B cell (primary cell): ENCODE measurements around the gene MBD3L5. TPM values are rescaled to one million over a fixed set of nuclear protein-coding genes. Genes with fewer than 3 reads are reported as not detected.

Source experiments
- ATAC-seq: fragments of 200-7000 bp; cut with Tn5 transposase; one replicate; pipeline ENCODE4 v1.10.0; 2021; ENCODE audit warnings: low read depth, mild to moderate bottlenecking, moderate number of reproducible peaks, moderate library complexity
- CTCF ChIA-PET: fragments of 350-600 bp; sonication (Branson Sonifier 250); formaldehyde crosslinking; loops from one replicate; lab custom pipeline; 2021; ENCODE audit warnings: antibody characterized with exemption, inconsistent platforms; lab: Charles Lee
- POLR2A ChIA-PET: fragments of 350-600 bp; sonication (Branson Sonifier 250); formaldehyde crosslinking; loops from one replicate; lab custom pipeline; 2021; ENCODE audit warnings: antibody characterized with exemption; lab: Charles Lee
- DNase-seq: peaks from one replicate; pipeline ENCODE4 v3.0.0; 2013
- H2AFZ ChIP-seq: 2 replicates; pipeline ENCODE4 v1.6.1; 2012; ENCODE audit warnings: mild to moderate bottlenecking, low read depth, low read length; ENCODE audit not compliant: insufficient read depth, poor library complexity, severe bottlenecking
- H3K27ac ChIP-seq, 2 donors: 1 replicate in 1 of 2; 2 replicates in 1 of 2; pipeline ENCODE4 v1.5.1; 2012 to 2013; ENCODE audit warnings: low read length in 2 of 2, mild to moderate bottlenecking in 2 of 2, moderate library complexity in 1 of 2
- H3K27me3 ChIP-seq, 4 experiments: fragments of 200-600 bp in 1 of 4; sonication (generic) in 1 of 4; replicated peaks in 1 of 4; 1 replicate in 2 of 4; 2 replicates in 2 of 4; pipeline versions ENCODE4 v1.6.1 to v1.7.0; 2013 to 2016; ENCODE audit warnings: low read length in 3 of 4, mild to moderate bottlenecking in 2 of 4, mixed read lengths in 1 of 4, moderate library complexity in 1 of 4; ENCODE audit not compliant: insufficient read depth in 4 of 4, control insufficient read depth in 3 of 4; ENCODE audit errors: control extremely low read depth in 1 of 4
- H3K36me3 ChIP-seq, 2 experiments: replicated peaks in 1 of 2; 1 replicate in 1 of 2; 2 replicates in 1 of 2; pipeline versions ENCODE4 v1.6.1 to v1.7.1; 2013; ENCODE audit warnings: low read length in 1 of 2; ENCODE audit not compliant: insufficient read depth in 2 of 2, control insufficient read depth in 1 of 2; ENCODE audit errors: control extremely low read depth in 1 of 2, extremely low read depth in 1 of 2
- H3K4me1 ChIP-seq, 2 donors: fragments of 200-600 bp in 1 of 2; sonication (generic) in 1 of 2; 1 replicate in 1 of 2; 2 replicates in 1 of 2; pipeline versions ENCODE4 v1.5.1 to v1.6.1; 2013 to 2017; ENCODE audit warnings: low read length in 2 of 2; ENCODE audit not compliant: control insufficient read depth in 2 of 2, insufficient read depth in 2 of 2
- H3K4me2 ChIP-seq: replicated peaks from 2 replicates; pipeline ENCODE3; 2012; ENCODE audit warnings: mild to moderate bottlenecking, low read depth, low read length; ENCODE audit not compliant: poor library complexity, severe bottlenecking
- H3K4me3 ChIP-seq, 5 experiments: fragments of 200-600 bp in 1 of 5; sonication (generic) in 1 of 5; 1 replicate in 3 of 5; 2 replicates in 2 of 5; pipeline versions ENCODE4 v1.5.1 to v1.7.0; 2011 to 2016; ENCODE audit warnings: low read length in 4 of 5, mild to moderate bottlenecking in 4 of 5, low read depth in 2 of 5, control low read depth in 1 of 5, moderate library complexity in 1 of 5; ENCODE audit not compliant: insufficient read depth in 1 of 5; ENCODE audit errors: control extremely low read depth in 1 of 5, extremely low read depth in 1 of 5
- H3K79me2 ChIP-seq: fragments of 200-600 bp; sonication (generic); one replicate; pipeline ENCODE4 v1.6.0; 2016; ENCODE audit warnings: low read length; ENCODE audit not compliant: control insufficient read depth, insufficient read depth
- H3K9ac ChIP-seq: fragments of 200-600 bp; sonication (generic); 2 replicates; pipeline ENCODE4 v1.6.1; 2017; ENCODE audit warnings: mild to moderate bottlenecking, low read length, moderate library complexity
- H3K9me3 ChIP-seq, 3 donors: one replicate each; pipeline versions ENCODE4 v1.6.1 to v1.7.1; 2013; ENCODE audit warnings: low read length in 2 of 3; ENCODE audit not compliant: control insufficient read depth in 2 of 3, insufficient read depth in 1 of 3; ENCODE audit errors: control extremely low read depth in 1 of 3
- H4K20me1 ChIP-seq: 2 replicates; pipeline ENCODE4 v1.6.0; 2012; ENCODE audit warnings: mild to moderate bottlenecking, low read length; ENCODE audit not compliant: insufficient read depth, control insufficient read depth, poor library complexity, severe bottlenecking
- H3K27ac Mint-ChIP-seq: one replicate; pipeline ENCODE4 v1.8.0; 2021; ENCODE audit warnings: mixed read lengths
- H3K27me3 Mint-ChIP-seq: one replicate; pipeline ENCODE4 v1.8.0; 2021; ENCODE audit warnings: mixed read lengths
- H3K4me1 Mint-ChIP-seq: one replicate; pipeline ENCODE4 v1.8.0; 2021; ENCODE audit warnings: mixed read lengths
- H3K4me3 Mint-ChIP-seq: one replicate; pipeline ENCODE4 v1.8.0; 2021; ENCODE audit warnings: mixed read lengths
- H3K9me3 Mint-ChIP-seq: one replicate; pipeline ENCODE4 v1.8.0; 2022; ENCODE audit warnings: mixed read lengths; ENCODE audit not compliant: insufficient read depth
- CTCF ChIP-seq: fragments of 200-600 bp; IDR thresholded peaks from one replicate; pipeline ENCODE4 v1.8.0; 2022; ENCODE audit warnings: antibody characterized with exemption, mild to moderate bottlenecking
- EZH2 ChIP-seq: IDR thresholded peaks from 2 replicates; pipeline ENCODE4 v1.6.1; 2012; ENCODE audit warnings: borderline replicate concordance, low read depth, mild to moderate bottlenecking, moderate library complexity, low read length; ENCODE audit not compliant: insufficient read depth, poor library complexity, severe bottlenecking
- WGBS: methylation state at CpG from one replicate; pipeline ENCODE4 v1.1.5; 2013; ENCODE audit warnings: missing lambda C conversion rate; ENCODE audit not compliant: insufficient coverage; 5-methylcytosine and 5-hydroxymethylcytosine counted together
- intact Hi-C: fragments of 100-400 bp; cut with micrococcal nuclease; formaldehyde crosslinking; loops from one replicate; pipeline ENCODE4 v1.10.0; 2022
- polyA plus RNA-seq: library from polyadenylated mRNA; depleted of rRNA; stranded (reverse); fragments of >200 nt; gene quantifications from 2 replicates; pipeline ENCODE4 v1.2.3, GENCODE V29; 2012
- total RNA-seq, 2 donors: library from RNA; stranded (reverse); fragments of 120-200 nt in 1 of 2; gene quantifications; 1 replicate in 1 of 2; 2 replicates in 1 of 2; pipeline versions ENCODE4 v1.2.3 to v1.2.4, GENCODE V29; 2013 to 2022

MBD3L5 gene
- total and polyA plus RNA-seq, 2 donors (not counting 1 experiment from before 2014, with no cell fraction given) = not detected

- Histone ChIP-seq H4K20me1 (peaks cover 9% of the 10 kb centered on the region), H3K36me3 (peaks cover 0 to 24% of the 10 kb centered on the region in 2 experiments), H3K4me1 (peaks cover 8 to 17% of the 10 kb centered on the region in 2 donors), H3K9ac (peak within 1 kb of the TSS; percentile 97), H3K79me2 (peaks cover 24% of the 10 kb centered on the region), H3K27me3 (no peaks in the 10 kb centered on the region), H3K27ac (peak within 1 kb of the TSS; percentile 80 to 91), H2AFZ (peak within 1 kb of the TSS; percentile 100), H3K4me3 (peak within 1 kb of the TSS; percentile 78 to 99 (median 93)), H3K4me2 (peak within 1 kb of the TSS; percentile 90), H3K9me3 (peaks cover 0 to 15% (median 2%) of the 10 kb centered on the region in 3 donors)
- TF ChIP-seq EZH2 (no peak), CTCF (no peak)
- intact Hi-C loops = loop anchor here (1.0 kb wide), 1 partner anchor 30 kb away; no protein-coding TSS in a partner anchor
- DNase-seq (peak; percentile 99), ATAC-seq (peak; percentile 98)
- WGBS = under 1% methylated on average over 56 of the region's 56 CpGs
- peaks cover 19% of the 10 kb centered on the region for H3K4me1 Mint-ChIP-seq
- peak within 1 kb of the TSS; percentile 92 for H3K27ac Mint-ChIP-seq
- H3K27me3 Mint-ChIP-seq = no peaks in the 10 kb centered on the region
- no peaks in the 10 kb centered on the region for H3K9me3 Mint-ChIP-seq
- CTCF ChIA-PET = interaction anchor here (0.6 to 1.2 kb wide), 4 partner anchors 9 to 272 kb away, joined by 3 to 6 read pairs (median 4); no protein-coding TSS in a partner anchor
- POLR2A ChIA-PET = interaction anchor here (0.6 to 1.7 kb wide), 7 partner anchors 9 to 697 kb away, joined by 3 to 6 read pairs (median 4); partner anchors contain the start of genes ALKBH7, PET100 and XAB2
- peak within 1 kb of the TSS; percentile 92 for H3K4me3 Mint-ChIP-seq
These were observed 38.9 kb downstream of the MBD3L5 start, which contains the start of gene ZNF557 for GRCh38 chr19:7069042-7069903. ZNF557 (plus strand) TSS chr19:7069703; CDS start chr19:7075075, 5,372 bp downstream.
